GM19328 (cell line): ENCODE measurements around the gene ZNF284.
"Not testable (repeated sequence)": the region's sequence is repeated elsewhere in the genome, so short reads cannot be mapped to it uniquely, and the experiment has no call there.

Source experiments
- ATAC-seq: cut with Tn5 transposase; IDR thresholded peaks from one replicate; pipeline ENCODE4 v1.9.1; 2021; ENCODE audit warnings: mild to moderate bottlenecking, moderate library complexity; ENCODE audit not compliant: unreplicated experiment

Gene ZNF284

DNA sequence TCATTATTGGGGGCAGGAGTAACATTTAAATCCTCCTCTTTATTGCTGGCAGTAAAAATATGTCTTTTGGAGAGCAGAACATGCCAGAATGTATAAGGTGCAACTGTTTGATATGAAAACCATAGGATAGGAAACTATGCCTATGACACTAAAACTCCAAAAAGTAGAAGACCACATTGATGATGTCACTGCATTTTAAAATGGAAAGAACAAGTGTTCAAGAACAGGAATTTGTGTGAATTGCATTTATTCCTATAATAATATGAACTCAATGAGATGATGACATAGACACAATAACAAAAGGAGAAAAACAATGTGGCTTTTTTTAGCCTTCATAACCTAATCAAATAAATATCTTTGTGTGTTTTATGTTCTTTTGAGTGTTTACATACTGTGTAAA, 37.5 kb downstream of the ZNF284 start:
- no peak for ATAC-seq

DNA sequence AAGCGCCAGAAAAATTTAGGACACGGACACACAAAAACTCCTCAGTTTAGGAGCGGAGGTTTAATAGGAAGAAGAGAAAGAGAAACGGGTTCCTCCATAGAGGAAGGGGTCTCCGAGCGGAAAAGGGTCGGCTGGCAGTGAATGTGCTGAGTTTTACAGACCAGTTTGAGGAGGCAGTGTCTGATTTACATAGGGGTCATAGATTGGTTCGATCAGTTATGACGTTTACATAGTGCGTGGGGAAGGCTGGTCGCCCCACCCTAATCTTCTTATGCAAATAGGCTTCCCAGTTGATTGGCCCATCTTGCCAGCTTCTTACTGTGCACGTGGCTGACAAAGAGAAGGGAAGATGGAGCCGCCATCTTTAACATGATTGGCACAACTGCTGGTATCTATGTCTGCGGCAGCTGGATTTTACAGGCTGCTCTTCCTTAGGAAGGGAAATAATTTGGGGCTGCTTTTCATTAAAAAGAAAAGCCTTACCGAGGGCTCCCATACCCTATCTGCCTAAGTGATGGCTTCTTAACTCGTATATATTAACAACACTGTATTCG, 40.0 kb downstream of the ZNF284 start:
- no peak for ATAC-seq

GRCh38 chr19:44112802-44113137, 40.8 kb downstream of the ZNF284 start:
- ATAC-seq = peak; percentile 11

- ATAC-seq = peak; percentile 89
These were observed 41.3 kb downstream of the ZNF284 start, which contains the start of gene ZNF225 for GRCh38 chr19:44113138-44113783. Gene ZNF225 (plus strand): TSS chr19:44113399. CDS start chr19:44115828, 2,429 bp downstream.

DNA sequence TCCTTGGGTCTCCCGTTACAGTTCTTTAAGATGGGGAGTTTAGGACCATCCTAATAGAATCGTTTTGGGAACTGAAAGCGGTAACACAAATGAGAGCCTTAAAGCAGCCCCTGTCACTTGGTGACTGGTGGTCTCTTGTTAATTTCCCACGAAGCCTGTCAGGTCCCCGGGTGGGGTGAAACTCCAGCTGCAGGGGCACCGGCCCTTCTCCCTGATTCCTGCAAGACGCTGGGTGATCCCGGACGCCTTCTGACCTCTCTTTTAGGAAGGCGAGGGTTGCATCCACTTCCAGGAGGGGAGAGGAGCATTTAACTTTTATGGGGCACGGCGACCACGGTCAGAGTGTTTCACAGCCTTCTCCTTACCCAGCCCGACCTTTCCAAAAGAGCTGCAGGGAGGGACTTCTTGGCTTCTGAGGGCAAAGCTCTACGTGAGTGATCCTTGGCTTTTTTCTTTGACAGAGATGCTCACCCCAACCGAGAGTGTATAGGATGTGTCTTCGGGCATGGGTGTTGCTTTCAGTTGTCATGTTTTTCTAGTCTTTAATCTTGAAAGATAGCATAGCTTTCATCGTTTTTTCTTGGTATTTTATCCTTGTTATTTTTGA, 41.9 kb downstream of the ZNF284 start:
- ATAC-seq = no peak

DNA sequence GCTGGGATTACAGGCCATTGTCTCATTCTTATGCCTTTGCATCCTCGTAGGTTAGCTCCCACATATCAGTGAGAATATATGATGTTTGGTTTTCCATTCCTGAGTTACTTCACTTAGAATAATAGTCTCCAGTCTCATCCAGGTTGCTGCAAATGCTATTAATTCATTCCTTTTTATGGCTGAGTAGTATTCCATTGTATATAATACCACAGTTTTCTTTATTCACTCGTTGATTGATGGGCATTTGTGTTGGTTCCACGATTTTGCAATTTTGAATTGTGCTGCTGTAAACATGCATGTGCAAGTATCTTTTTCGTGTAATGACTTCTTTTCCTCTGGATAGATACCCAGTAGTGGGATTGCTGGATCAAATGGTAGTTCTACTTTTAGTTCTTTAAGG, 49.2 kb downstream of the ZNF284 start:
- ATAC-seq = not testable (repeated sequence)

DNA sequence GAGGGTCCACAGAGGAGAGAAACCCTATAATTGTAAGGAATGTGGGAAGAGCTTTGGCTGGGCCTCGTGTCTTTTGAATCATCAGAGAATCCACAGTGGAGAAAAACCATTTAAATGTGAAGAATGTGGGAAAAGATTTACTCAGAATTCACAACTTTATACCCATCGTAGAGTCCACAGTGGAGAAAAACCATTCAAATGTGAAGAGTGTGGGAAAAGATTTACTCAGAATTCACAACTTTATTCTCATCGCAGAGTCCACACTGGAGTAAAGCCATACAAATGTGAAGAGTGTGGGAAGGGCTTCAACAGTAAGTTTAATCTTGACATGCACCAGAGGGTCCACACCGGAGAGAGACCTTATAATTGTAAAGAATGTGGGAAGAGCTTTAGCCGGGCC, 60.0 kb downstream of the ZNF284 start:
- no peak for ATAC-seq
